ENCODE measurements around the gene ZNF787.
A peak's percentile ranks its signal among the peaks of the same experiment; 100 is the strongest.
"Not testable (repeated sequence)": the region's sequence is repeated elsewhere in the genome, so short reads cannot be mapped to it uniquely, and the experiment has no call there.

The ZNF787 gene

DNA sequence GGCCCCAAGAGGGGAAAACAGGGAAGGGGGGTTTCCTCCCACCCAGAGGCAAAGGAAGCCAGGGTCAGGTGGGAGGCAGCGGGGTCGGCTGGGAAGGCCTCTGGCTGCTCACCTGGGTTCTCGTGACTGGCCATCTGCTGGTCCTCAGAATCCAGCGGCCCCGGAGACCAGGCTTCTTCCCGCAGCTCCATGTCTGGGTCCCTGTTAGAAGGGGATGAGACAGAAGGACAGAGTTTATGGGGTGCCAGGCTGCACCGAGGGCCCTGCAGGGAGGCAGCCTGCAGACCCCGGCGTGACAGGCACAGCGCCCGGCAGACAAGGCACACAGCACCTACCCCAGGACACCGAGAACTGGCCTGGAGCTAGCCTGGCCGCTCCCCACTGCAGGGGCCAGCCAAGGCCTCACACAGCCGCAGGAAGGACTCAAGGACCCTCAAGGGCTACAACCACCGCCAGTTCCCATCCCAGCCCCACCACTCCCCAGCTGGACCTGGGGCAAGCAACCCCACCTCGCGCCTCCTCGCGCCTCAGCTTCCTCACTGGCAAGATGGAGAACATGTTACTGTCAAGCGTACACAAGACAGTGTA lies 18.0 kb downstream of the ZNF787 start:
- DNase-seq, result no peak

DNA sequence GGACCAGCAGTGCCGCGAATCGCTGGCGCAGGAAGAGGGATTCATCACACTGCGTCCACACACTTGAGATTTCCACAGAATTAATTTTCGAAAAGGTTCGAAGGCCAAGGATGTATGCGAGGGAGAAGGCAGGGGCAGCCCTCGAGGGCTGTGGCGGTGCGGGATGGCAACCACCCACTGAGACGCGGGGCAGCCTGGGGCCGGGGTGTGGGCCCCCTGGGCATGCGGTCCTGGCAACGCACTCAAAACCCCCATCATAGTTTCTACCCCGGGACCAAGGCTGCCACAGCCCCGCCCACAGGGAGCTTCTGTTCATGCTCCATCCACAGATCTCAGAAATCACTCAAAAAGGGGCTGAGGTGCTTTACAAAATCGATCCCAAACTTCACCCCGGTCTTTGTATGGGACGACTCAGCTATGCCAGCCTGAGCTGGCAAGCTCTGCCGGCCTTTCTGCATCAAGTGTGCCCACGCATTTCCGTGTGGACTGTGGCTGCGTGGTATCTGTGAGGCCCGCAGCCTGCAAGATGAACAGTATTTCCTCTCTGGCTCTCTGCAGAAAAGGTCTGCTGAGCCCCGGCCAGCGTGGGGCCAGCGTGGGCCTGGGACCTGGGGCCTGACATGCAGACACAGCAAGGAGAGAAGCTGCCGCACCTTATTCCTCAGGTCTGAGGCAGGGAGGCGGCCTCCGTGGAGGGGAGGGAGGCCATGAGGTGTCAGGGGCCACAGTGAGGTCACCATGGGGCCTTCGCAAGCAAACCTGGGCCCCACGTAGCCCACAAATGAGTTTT lies 19.2 kb downstream of the ZNF787 start:
- no peak for DNase-seq

DNA sequence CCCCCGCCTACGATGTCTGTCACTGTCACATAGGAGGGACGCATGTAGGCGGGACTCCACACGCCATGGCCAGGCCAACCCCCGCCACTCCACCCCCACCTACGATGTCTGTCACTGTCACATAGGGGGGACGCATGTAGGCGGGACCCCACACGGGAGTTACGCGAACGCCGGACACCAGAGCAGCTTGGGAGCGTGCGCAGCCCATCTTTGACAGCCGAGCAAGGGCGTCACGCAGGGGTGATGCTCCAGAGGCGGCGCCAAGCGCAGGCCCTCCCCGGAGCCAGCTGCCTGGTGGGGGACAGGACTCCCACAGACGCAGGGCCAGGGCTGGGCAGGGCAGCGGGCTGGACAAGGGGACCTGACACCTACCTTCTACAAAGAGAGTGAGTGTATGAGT lies 20.0 kb downstream of the ZNF787 start:
- no peak for DNase-seq

DNA sequence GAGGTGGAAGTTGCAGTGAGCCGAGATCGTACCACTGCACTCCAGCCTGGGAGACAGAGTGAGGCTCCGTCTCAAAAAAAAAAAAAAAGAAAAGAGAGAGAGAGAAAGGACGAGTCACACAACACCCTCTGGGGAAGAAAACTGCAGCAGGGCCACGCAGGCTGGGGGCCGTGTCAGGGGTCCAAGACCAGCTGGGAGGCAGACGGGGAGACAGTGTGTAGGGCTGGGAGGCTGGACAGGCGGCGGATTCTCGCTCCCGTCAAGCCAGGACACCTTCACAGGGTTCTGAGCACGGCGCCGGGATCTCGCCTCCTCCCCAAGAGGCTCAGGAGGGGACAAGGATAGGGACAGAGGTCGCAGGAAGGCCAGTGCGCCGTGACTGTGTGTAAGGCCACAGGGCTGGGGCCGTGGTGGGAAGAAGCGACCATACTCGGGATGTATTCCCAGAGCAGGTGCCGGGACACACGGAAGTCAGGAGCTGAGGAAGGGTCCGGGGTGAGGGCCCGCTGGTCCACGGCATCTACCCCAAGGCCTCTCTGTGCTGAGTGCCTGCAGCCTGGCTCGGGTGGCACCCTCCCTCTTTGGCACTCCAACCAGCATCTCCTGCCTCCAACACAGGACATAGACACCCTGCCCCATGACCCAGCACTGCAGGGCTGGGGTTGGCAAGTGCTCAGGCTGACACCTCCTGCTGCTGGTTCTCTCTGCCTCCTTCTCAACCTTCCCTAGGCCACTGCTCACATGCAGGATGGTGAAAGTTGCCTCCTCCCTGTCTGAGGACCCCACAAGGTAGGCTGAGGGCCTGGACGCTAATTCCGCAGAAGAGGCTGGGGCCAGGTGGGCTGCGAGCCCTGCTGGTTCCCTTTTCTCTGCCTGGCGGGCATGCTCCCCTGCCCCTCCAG lies 21.2 kb downstream of the ZNF787 start:
- no peak for DNase-seq

DNA sequence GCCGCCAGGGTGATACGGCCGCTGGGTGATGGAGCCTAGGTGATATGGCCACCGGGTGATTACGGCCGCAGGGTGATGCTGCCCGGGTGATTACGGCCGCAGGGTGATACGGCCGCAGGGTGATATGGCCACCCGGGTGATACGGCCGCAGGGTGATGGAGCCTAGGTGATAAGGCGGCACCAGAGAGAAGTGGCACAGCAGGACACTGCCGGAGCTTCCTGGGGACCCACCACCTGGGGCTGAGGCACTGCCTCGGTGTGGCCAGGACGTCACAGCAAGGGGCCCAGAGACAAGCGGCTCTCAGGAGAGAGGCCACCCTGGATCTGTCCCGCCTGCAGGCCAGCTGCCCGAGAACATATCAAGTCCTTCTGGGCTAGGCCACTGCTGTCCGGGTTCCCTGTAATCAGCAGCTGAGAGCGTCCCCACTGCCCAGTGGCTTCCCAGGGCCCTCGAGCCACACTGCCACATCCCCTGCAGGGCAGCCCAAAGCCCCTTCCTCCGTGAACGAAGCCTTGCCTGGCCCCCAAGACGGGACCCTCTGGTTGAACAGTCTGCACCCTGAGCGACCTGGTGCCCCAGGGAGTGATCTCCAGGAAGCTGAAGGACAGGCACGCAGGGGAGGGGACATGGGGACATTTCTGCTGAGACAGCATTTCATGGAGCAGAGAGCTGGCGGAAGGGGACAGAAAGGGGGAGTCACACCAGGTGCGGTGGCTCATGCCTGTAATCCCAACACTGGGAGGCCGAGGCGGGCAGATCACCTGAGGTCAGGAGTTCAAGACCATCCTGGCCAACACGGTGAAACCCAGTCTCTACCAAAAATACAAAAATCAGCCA lies 22.1 kb downstream of the ZNF787 start:
- no peak for DNase-seq

DNA sequence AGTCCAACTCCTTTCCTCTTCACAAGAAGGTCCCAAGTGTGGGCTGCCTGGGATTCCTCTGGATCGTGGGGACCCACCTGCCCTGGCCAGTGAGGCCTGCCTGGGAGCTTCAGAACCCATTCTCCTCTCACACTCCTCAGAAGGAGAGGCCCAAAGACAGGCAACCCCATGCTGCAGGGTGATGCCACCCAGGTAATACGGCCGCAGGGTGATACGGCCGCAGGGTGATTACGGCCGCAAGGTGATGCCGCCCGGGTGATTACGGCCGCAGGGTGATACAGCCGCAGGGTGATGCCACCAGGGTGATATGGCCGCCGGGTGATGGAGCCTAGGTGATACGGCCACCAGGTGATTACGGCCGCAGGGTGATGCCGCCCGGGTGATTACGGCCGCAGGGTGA lies 22.9 kb downstream of the ZNF787 start:
- DNase-seq, result not testable (repeated sequence)

DNA sequence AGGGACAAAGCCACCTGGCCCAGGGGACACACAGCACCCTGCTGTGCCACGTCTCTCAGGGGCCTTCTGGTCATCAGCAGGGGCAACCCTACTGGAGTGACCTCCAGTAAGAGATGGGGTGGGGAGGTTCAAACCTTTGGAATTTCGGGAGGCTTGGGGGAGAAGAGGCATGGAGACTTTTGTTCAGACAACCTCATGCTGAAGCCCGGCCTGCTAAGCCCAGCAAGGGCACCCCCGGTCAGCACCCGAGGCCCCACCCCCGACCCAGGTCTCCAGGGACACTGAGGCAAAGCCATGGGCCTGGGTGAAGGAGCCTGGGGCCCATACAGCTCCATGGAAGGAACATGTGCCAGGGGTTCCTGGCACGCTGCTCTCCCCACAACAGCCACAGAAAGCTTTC lies 23.3 kb downstream of the ZNF787 start:
- no peak for DNase-seq

DNA sequence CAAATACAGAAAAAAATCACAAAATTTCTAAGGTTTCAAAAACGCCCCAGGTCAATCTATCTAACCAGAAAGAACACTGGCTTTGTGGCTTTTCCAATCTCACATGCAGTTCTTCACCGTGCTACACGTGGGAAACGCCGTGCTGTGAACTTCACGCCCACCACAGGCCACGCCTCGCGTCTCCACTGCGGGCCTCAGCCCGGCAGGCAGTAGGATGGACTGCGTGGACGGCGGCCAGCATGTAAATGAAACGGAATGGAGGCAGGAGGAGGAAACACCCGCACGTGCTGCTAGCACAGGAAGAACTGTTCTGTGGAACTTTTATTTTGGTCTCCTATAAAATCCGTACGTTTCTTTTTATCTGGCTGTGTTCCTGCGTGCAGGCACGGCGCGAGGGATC lies 23.8 kb downstream of the ZNF787 start:
- DNase-seq, result no peak

DNA sequence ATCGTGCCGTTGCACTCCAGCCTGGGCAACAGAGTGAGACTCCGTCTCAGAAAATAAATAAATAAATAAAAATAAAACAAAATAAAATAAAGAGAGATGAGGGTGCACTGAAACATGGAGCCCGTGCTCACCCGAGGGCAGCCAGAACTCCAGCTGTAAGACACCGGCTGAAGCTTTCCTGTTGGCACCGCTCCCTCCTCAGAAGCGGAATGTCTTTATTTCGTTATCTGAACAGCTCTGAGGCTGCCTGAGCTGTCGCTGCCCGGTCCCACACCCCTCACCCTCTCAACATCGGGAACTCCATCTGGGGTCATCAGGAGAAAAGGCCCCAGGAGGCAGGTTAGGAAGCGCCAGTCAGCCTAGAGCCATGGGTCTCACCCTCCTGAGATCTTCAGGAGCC lies 24.4 kb downstream of the ZNF787 start:
- no peak for DNase-seq

DNA sequence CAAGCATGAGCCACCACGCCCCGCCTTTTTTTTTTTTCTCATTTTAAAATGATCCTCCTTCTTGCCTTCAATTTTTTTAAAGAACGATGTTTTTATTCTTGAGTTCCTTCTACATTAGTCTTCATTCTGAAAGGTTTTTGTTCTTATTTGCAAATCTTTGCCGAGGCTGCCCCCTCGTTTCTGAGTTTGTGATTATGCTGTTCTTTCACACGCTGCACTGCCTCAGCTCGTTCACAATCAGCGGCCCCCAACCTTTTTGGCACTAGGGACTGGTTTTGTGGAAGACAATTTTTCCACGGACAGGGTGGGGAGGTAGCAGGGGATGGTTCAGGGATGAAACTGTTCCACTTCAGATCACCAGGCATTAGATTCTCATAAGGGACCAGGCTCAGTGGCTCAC lies 26.6 kb downstream of the ZNF787 start:
- no peak for DNase-seq

DNA sequence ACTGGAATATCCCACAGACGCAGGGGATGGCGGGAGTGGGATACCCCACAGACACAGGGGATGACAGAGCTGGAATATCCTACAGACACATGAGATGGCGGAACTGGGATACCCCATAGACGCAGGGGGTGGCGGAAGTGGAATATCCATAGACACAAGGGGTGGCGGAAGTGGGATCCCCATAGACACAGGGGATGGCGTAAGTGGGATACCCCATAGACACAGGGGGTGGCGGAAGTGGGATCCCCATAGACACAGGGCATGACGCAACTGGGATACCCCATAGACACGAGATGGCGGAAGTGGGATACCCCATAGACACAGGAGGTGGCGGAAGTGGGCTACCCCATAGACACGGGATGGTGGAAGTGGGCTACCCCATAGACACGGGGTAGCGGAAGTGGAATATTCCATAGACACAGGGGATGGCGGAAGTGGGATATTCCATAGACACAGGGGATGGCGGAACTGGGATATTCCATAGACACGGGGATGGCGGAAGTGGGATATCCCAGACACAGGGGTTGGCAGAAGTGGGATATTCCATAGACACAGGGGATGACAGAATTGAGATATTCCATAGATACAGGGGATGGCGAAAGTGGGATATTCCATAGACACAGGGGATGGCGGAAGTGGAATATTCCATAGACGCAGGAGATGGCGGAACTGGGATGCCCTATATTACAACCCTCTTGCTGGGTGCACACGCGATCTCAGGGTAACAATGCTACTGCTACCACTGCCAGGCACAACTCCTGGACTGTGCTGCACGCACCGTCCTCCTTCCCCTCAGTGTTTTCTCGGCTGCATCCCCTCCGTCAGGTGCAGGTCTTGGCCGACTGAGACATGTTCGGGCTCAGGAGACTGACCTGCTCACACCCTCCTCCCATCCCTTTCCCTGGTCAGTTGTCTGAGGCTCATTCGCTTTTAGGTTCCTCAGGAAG lies 28.1 kb downstream of the ZNF787 start:
- DNase-seq, result no peak

DNA sequence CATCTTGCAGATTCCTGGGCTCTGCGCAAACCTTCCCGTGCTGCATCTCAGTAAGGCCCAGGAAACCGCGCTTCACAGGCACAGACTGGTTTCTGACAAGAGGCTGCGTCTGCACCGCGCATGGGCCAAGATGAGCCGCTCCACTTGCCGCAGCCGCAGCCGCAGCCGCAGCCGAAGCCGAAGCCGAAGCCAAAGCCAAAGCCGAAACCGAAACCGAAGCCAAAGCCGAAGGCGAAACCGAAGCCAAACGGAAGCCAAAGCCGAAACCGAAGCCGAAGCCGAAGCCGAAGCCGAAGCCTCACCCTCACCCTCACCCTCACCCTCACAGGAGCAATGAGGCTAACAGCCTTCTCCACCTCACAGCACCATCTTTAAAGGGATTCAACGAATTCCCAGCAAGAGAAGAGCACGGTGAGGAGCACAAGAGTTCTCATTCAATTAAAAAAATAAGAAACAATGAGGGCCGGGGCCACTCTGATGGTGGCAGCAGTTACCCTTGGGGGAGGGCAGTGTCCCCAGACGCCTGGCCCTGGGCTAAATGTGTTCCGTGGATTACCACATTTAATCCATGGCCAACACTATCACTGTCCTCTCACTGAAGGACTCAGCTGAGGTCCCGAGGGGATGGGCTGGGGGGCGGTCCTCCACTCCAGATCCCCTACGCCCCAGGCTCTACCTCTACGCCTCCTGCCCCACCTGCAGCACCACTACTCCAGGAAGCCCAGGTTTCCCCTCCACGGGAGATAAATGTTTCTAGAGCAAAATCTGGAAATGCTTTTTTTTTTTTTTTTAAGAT lies 29.1 kb downstream of the ZNF787 start:
- DNase-seq, result peak; percentile 78

DNA sequence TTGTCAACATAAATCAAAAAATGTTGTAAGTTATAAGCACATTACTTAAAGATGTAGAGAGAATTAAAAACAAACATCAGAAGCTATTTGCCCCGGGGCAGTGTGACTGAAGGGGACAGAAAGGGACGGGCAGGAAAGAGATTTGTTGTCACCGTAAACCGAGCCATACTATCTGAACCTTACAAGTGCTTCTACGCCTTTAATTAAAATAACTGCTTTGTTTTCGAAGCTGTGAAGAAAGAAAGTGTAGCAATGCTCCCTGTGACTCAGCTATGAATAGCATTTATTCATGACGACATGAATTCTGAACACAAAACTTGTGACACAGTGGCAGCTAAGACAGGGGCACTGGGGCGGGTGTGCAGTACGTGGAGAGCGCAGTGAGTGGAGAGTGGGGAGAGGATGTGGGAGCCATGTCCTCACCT lies 30.0 kb downstream of the ZNF787 start:
- DNase-seq, result no peak

DNA sequence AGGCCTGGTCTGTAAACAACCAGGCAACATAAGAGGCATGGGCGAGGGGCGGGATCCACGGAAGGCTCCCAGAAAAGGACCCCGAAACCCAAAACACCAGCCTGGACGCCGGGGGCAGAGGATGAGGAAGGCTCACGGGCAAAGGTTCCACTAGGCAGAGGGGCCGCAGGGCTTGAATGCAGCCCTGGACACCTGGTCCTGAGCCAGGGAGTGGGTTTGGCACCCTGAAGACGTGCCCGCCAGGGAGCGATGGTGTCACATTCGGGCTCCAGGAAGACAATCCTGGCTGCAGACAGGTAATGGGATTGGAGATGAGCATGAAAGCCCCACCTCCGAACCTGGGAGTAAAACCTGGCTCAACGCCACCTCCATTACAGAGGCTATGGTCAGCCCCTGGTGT lies 31.8 kb downstream of the ZNF787 start:
- DNase-seq, result no peak

DNA sequence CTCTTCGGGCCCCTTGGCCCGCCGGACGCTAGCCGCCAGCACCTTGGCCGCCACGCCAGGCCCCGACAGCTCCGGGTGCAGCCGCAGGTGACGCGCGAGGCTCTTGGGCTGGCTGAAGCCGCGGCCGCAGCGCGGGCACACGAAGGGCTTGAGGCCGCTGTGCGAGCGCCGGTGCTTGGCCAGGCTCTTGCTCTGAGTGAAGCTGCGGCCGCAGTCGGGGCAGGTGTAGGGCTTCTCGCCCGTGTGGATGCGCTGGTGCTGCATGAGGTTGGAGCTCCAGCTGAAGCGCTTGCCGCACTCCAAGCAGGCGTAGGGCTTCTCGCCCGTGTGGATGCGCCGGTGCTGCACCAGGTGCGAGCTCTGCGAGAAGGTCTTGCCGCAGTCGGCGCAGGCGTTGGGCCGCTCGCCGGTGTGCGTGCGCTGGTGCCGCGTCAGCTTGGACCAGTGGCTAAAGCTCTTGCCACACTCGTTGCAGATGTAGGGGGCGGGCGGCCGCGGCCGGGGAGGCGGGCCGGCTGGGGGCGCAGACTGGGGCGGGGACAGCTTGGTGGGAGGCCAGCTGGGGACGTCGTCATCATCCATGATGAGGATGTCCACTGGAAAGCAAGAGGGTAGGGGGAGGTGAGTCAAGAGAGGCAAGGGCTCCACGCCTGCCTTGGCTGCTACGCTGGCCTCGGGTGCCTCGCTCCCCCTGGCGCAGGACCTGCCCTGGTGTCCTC lies 32.4 kb downstream of the ZNF787 start:
- DNase-seq, result no peak

DNA sequence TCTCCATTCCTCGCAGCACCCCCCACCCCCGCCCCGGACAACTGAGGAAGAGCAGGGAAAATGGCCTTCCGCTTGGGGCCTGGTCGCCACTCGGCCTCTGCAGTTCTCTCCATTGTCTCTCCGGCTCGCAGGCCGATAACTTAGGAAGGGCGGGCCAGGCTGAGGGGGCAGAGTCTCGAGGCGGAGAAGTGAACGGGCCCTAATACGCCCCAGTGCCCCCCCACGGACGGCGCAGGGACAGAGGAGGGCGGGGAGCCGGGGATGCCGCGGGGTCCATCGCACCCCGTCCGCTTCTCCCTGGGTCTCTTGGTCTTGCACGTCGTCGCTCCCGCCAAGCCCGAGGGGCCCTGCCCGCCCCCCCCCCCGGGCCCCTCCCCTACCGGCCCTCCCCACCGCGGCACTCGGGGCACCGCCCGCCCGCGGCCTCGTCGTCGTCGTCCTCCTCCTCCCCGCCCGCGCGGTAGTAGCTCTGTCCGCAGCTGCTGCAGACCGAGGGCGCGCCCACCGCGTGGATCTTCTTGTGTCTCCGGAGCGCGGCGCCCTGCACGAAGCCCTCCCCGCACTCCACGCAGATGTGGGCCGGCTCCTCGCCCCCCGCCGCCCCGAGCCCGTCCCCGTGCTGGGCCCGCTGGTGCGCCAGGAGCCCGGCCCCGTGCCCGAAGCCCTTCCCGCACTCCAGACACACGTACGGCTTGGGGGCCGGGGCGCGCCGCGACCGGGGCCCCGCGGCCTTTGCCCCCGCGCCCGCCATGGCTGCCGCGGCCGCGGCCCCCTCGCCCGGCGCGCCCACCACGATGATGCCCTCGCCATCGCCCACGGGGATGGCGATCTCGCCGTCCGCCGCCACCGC lies 33.2 kb downstream of the ZNF787 start:
- DNase-seq, result no peak

DNA sequence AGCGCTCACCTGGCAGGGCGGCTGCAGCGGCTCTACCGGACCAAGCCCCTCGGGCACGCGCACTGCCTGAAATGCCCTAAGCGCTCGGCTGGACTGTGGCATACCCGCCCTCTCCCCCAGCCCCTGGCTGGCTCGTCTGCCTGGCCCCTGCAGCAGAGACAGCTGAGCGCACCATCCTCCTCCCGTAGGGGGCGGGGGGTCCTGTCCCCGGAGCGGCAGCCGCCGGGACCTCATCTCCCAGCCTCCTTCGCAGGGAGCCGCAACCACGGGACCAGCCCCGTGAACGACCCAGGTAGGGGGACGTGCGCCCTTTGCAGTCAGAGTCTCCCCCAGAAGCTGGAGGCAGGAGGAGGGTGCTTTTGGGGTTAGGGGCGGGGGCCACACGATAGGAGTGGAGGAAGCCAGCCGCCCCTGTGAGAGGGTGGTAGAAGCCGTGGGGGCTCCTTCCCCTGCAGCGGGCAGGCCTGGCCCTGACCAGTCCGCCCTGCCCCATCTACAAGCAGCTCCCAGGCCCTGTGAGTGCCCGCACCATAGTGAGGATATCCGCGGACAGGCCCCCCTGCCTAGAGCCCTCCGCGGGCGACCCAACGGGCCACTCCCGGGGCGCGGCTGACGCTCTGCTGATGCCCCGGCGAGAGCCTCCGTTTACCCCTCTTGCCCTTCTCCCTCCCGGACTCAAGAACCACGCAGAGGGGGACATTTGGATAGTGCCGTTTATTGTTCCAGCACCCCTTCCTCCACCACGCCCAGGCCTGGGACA lies 34.2 kb downstream of the ZNF787 start:
- no peak for DNase-seq

DNA sequence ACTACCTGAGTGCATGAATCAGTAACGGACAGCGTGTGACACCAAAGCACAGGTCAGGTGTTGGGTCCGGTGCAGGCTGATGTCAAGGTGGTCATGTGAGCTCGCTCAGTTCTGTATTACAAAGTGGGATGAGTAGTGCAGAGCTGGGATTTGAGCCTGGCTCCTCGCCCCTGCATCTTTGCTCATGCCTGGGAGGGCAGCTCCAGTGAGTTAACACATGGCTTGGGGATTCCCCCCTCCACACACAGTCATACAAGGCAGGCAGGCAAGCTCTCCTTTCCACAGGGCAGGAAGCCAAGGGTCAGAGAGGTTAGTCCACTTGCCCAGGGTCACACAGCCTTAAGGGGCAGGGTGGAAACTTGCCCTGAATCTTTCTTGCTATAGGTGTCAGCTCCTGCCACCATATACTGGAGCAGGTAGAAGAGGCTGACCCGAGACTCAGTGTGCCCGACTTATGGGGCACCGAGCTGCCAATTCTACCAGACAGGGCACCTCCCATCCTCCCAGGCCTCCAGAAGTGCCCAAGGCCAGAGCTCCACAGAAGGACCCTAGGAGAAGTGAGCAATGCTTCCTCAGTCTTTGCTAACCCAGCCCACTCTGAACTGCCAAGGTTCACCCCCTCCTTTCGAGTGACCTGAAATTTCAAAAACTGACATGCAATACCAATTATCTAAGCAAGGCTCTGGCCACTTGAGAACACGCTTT lies 35.4 kb downstream of the ZNF787 start:
- no peak for DNase-seq
